HS-27A (cell line): ENCODE measurements around the gene OPALIN.

Experiments used
- DNase-seq: peaks from one replicate; pipeline ENCODE4 v3.0.0-alpha.2; 2012; ENCODE audit warnings: low read depth, missing footprints

Gene OPALIN

GRCh38 chr10:96374004-96374403 lies 15.2 kb upstream of the OPALIN start:
- DNase-seq, result no peak

GRCh38 chr10:96371356-96371755 lies 12.6 kb upstream of the OPALIN start:
- DNase-seq, result no peak

GRCh38 chr10:96370584-96371157 lies 11.9 kb upstream of the OPALIN start:
- no peak for DNase-seq

GRCh38 chr10:96369890-96370583 lies 11.2 kb upstream of the OPALIN start:
- no peak for DNase-seq

- DNase-seq, result no peak
These were observed 10.2 kb upstream of the OPALIN start for GRCh38 chr10:96368971-96369370.

- DNase-seq, result no peak
These were observed 8.7 kb upstream of the OPALIN start for GRCh38 chr10:96367470-96367869.

- DNase-seq, result no peak
These were observed 7.7 kb upstream of the OPALIN start for GRCh38 chr10:96366508-96366907.

- no peak for DNase-seq
These were observed 6.8 kb upstream of the OPALIN start for GRCh38 chr10:96365571-96365970.

GRCh38 chr10:96360766-96361165 lies 2.0 kb upstream of the OPALIN start:
- no peak for DNase-seq

- DNase-seq, result no peak
These were observed 1.5 kb upstream of the OPALIN start for GRCh38 chr10:96360331-96360730.

- no peak for DNase-seq
These were observed 814 bp upstream of the OPALIN start for GRCh38 chr10:96359616-96360015.

- no peak for DNase-seq
These were observed 1.7 kb downstream of the OPALIN start for GRCh38 chr10:96357038-96357620.

- DNase-seq, result no peak
These were observed 6.2 kb downstream of the OPALIN start for GRCh38 chr10:96352582-96352981.

- DNase-seq, result no peak
These were observed 6.8 kb downstream of the OPALIN start for GRCh38 chr10:96352027-96352426.

GRCh38 chr10:96346295-96346694 lies 12.5 kb downstream of the OPALIN start:
- DNase-seq, result no peak

GRCh38 chr10:96345222-96345621 lies 13.6 kb downstream of the OPALIN start:
- DNase-seq, result no peak

GRCh38 chr10:96344178-96344577 lies 14.6 kb downstream of the OPALIN start:
- no peak for DNase-seq

GRCh38 chr10:96342402-96342801 lies 16.4 kb downstream of the OPALIN start:
- DNase-seq, result no peak

- DNase-seq, result no peak
These were observed 17.3 kb downstream of the OPALIN start for GRCh38 chr10:96341219-96342182.

GRCh38 chr10:96339956-96340904 lies 18.6 kb downstream of the OPALIN start:
- DNase-seq, result peak; percentile 12

- DNase-seq, result no peak
These were observed 19.4 kb downstream of the OPALIN start for GRCh38 chr10:96339383-96339782.
